Subcutaneous preadipocyte (primary cell): Measurements from ENCODE around the gene ABCA3. TPM values are rescaled to one million over a fixed set of nuclear protein-coding genes. Genes with fewer than 3 reads are reported as not detected.

Source experiments
- small RNA-seq: library from RNA; depleted of rRNA; stranded (forward); fragments of <200 nt; gene quantifications from one replicate; pipeline ENCODE3, GENCODE V24; 2012
- total RNA-seq: library from RNA; depleted of rRNA; stranded (reverse); fragments of >200 nt; gene quantifications from 2 replicates; pipeline ENCODE4 v1.2.3, GENCODE V29; 2012

ABCA3 gene
- 0.39 and 0.73 TPM in 2 replicates for total RNA-seq

DNA sequence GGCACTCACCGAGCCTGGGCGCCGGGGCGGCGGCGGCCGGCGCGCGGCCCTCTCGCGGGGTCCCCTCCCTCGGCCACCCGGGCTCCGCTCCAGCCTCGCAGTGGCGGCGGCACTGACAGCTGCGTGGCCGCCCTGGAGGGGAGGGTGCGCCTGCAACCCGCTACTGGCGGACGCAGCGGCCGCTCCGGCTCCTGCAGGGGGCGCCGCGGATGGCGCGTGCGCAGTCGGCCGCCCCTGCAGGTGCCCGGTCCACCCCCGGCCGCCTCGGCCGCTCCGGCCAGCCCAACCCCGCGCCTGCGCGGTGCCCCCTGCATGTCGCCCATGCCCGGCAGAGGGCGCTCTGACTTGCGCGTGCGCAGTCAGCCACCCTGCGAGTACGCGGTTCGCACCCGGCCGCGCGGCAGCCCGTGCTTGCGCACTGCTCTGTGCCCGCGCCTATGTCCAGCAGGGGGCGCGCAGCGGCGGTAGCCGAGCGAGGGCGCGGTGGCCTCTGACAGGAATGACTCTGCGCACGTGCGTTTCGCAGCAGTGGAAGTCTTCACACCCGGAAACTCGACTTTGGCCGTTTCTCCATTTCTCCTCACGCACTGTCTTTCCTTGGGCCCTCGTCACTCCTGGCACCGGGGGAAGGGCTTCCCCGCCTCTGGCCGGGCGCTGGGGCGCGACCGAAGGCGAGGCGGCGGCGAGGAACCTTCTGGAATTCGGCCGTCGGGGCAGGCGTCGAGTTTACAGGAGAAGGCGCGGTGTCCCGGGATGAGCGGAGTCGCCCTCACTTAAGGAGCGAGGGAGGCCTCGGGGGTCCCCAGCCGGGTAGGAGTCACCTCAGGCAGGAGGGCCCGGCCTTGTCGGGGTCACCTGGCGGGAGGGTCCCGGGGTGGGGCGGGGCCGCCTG lies at the start of gene ABCA3:
ABCA3 (minus strand) TSS at position 165 of the 892 bp plus-strand sequence. CDS start 14,262 bp downstream, outside the sequence.

DNA sequence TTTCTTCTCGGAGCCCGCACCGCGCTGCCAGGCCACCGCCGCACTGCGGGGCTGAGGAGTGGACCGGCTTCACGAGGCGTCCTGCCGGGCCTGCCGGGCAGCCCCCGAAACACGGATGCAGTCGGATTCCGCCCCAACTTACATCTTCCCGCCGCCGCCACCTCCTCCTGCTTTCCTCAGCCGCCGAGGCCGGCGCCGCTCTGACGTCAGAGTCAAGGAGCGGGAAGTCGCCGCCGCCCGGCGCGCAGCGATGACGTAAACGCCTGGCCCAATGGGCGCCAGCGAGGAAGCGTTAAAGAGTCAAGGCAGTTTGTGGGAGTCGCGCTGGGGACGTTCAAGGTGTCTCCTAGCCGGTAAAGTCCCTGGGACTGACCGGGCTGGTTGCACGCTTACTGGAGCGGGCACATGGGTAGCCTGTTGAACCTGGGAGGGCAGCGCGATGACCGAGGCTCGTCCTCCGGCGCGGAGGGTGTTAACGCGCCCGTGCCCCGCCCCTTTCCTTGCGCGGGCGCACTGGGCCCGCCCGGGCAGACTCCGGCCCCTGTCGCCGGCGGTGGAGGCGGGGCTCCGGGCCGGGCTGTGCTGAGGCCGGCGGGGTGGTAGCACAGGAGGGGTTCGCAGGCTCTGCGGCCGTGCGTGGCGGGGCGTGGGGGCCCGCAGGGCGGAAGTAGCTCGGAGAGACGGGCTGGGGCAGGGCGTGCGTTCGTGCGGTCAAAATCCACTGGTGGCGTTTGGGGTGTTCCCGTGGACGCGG lies 72.4 kb downstream of the ABCA3 start, which contains the start of gene RNPS1:
RNPS1 (minus strand) TSS at position 214 of the 754 bp plus-strand sequence. CDS start 3,483 bp downstream, outside the sequence.

GRCh38 chr16:2251296-2252111 lies 89.0 kb downstream of the ABCA3 start, which contains the start of gene ECI1:
Gene ECI1, minus strand, starts transcription at chr16:2251587. Its CDS starts 21 bp downstream, at chr16:2251566.

DNA sequence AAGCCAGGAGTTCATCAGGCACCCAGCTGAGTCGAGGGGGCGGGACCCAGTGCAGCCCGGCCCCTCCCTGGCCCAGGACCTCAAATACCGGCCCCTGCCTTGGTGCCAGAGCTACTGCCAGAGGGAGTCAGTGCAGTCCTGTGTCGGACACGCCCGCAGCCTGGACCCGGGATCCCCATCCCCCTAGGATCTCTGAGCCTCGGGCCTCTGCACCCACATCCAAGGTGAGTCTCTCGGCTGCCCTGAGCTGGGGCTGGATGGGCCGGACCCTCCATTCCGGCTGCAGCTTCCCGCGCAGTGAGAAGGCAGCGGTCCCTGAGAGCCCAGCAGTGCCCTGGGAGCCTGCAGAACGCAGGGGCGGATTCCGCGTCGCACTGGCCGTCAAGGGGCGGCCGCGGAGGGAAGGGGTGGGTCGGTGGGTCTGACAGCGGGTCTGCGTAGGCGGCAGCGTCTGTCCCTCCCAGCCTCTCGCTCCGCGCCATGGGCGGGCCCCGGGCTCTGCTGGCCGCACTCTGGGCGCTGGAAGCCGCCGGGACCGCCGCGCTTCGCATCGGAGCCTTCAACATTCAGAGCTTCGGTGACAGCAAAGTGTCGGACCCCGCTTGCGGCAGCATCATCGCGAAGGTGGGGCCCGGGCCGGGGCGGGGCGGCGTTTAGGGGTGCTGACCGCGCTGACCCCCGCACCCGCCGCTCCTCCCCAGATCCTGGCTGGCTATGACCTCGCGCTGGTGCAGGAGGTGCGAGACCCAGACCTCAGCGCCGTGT lies 104.0 kb downstream of the ABCA3 start, which contains the start of gene DNASE1L2:
DNASE1L2 (plus strand) TSS at position 108 of the 765 bp plus-strand sequence; CDS start at position 481, 373 bp downstream.

Small RNA genes lying within 50 kb of the gene (small RNA-seq; reads per million reads assigned to genes)
- gene MIR3677 (not detected), gene MIR4717 (not detected)

Other genes with a start within 250 kb of the ABCA3 start
- gene PKD1, start 204.8 kb downstream of the ABCA3 start, total RNA-seq: 95.8 and 107 TPM in 2 replicates
- gene RAB26, start 192.1 kb downstream of the ABCA3 start, total RNA-seq: under 0.01 and 0.20 TPM in 2 replicates
- 61.0 and 70.0 TPM in 2 replicates for gene TRAF7, start 184.9 kb downstream of the ABCA3 start, total RNA-seq
- gene CASKIN1, start 144.1 kb downstream of the ABCA3 start, total RNA-seq: under 0.01 and 0.73 TPM in 2 replicates
- gene MLST8, start 135.3 kb downstream of the ABCA3 start, total RNA-seq: 26.0 and 36.7 TPM in 2 replicates
- gene BRICD5, start 129.9 kb downstream of the ABCA3 start, total RNA-seq: 0.37 and 1.6 TPM in 2 replicates
- 17.3 and 23.5 TPM in 2 replicates for gene PGP, start 125.9 kb downstream of the ABCA3 start, total RNA-seq
- 30.1 and 34.4 TPM in 2 replicates for gene E4F1, start 117.1 kb downstream of the ABCA3 start, total RNA-seq
- under 0.01 and 1.2 TPM in 2 replicates for gene DNASE1L2, start 104.3 kb downstream of the ABCA3 start, total RNA-seq
- gene ECI1, start 89.1 kb downstream of the ABCA3 start, total RNA-seq: 29.9 and 30.5 TPM in 2 replicates
- gene RNPS1, start 72.6 kb downstream of the ABCA3 start, total RNA-seq: 81.6 and 118 TPM in 2 replicates
- 27.2 and 40.3 TPM in 2 replicates for gene CCNF, start 88.7 kb upstream of the ABCA3 start, total RNA-seq
- gene TEDC2, start 119.4 kb upstream of the ABCA3 start, total RNA-seq: 6.2 and 12.1 TPM in 2 replicates
- gene NTN3, start 130.6 kb upstream of the ABCA3 start, total RNA-seq: under 0.01 and 0.20 TPM in 2 replicates
- 11.0 and 16.2 TPM in 2 replicates for gene TBC1D24, start 134.4 kb upstream of the ABCA3 start, total RNA-seq
- 19.1 and 19.2 TPM in 2 replicates for gene ATP6V0C, start 173.2 kb upstream of the ABCA3 start, total RNA-seq
- 60.3 and 62.6 TPM in 2 replicates for gene AMDHD2, start 179.6 kb upstream of the ABCA3 start, total RNA-seq
- 0.20 TPM in 1 of 2 replicates, not detected in the other for gene CEMP1, start 190.7 kb upstream of the ABCA3 start, total RNA-seq
- 23.1 and 24.0 TPM in 2 replicates for gene PDPK1, start 197.3 kb upstream of the ABCA3 start, total RNA-seq